ENCODE measurements around the gene HSDL2. TPM values are rescaled to one million over a fixed set of nuclear protein-coding genes. Genes with fewer than 3 reads are reported as not detected.
"Not testable (repeated sequence)": the region's sequence is repeated elsewhere in the genome, so short reads cannot be mapped to it uniquely, and the experiment has no call there.

Gene HSDL2
- total RNA-seq, 6 experiments from 2014 or later, result 31.7 to 38.6 (median 33.5) TPM

DNA sequence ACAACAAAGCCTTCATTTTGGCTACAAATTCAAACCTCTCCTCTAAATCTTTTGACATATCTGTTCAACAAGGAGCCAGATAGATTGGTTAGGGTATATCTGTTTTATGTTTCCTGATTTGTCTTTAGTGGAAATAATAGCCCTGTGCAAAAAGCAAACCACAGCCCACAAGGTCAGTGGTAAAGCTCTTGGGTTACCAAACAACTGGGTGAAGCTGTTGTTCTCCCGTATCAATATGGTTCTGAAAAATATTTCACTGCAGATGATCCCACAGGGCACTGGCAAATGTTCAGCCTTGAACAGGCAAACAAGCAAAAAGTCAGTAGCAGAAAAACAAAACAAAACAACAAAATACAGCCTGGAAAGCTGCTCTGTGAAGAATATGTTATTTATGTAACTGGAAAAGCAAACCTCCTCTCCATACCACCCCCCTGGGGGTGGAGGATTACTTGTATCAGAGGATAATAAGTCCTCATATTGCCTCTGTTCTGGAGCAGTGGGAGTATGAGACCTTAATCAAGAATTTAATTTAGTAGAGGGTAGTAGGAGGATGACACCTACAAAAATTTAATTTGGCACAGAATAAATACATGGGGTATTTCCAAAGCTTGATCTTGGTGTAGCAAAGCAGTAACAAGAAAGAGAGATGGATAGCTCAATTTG, 25.7 kb upstream of the HSDL2 start:
- TF ChIP-seq, protein P1, sequence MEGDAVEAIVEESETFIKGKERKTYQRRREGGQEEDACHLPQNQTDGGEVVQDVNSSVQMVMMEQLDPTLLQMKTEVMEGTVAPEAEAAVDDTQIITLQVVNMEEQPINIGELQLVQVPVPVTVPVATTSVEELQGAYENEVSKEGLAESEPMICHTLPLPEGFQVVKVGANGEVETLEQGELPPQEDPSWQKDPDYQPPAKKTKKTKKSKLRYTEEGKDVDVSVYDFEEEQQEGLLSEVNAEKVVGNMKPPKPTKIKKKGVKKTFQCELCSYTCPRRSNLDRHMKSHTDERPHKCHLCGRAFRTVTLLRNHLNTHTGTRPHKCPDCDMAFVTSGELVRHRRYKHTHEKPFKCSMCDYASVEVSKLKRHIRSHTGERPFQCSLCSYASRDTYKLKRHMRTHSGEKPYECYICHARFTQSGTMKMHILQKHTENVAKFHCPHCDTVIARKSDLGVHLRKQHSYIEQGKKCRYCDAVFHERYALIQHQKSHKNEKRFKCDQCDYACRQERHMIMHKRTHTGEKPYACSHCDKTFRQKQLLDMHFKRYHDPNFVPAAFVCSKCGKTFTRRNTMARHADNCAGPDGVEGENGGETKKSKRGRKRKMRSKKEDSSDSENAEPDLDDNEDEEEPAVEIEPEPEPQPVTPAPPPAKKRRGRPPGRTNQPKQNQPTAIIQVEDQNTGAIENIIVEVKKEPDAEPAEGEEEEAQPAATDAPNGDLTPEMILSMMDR (IDR thresholded peaks at IDR 0.05), result no peak
- no peak overlapping the region for H3K4me3 Mint-ChIP-seq
- no peak overlapping the region for H3K27ac Mint-ChIP-seq
- H3K9me3 Mint-ChIP-seq, result no peaks in the 10 kb centered on the region
- H3K4me1 Mint-ChIP-seq (ENCODE audit: low read depth), result no peaks in the 10 kb centered on the region; the same call in 1 of the 2 replicates
- peaks cover 4% of the 10 kb centered on the region; the same call in 1 of the 2 replicates for H3K27me3 Mint-ChIP-seq (ENCODE audit: insufficient read depth)
- no peaks in the 10 kb centered on the region for H3K36me3 Mint-ChIP-seq (ENCODE audit: low read depth)
- no peak for DNase-seq

- Mint-ChIP-seq H3K4me1 (ENCODE audit: low read depth) (peaks cover 8% of the 10 kb centered on the region), H3K27ac (no peak overlapping the region), H3K36me3 (ENCODE audit: low read depth) (no peaks in the 10 kb centered on the region), H3K27me3 (ENCODE audit: insufficient read depth) (peaks cover 4% of the 10 kb centered on the region; the same call in 1 of the 2 replicates), H3K4me3 (no peak overlapping the region), H3K9me3 (no peaks in the 10 kb centered on the region)
- DNase-seq, result no peak
- TF ChIP-seq, protein P1 (IDR thresholded peaks at IDR 0.05), result no peak
These were observed 24.4 kb upstream of the HSDL2 start for GRCh38 chr9:112355427-112355897.

DNA sequence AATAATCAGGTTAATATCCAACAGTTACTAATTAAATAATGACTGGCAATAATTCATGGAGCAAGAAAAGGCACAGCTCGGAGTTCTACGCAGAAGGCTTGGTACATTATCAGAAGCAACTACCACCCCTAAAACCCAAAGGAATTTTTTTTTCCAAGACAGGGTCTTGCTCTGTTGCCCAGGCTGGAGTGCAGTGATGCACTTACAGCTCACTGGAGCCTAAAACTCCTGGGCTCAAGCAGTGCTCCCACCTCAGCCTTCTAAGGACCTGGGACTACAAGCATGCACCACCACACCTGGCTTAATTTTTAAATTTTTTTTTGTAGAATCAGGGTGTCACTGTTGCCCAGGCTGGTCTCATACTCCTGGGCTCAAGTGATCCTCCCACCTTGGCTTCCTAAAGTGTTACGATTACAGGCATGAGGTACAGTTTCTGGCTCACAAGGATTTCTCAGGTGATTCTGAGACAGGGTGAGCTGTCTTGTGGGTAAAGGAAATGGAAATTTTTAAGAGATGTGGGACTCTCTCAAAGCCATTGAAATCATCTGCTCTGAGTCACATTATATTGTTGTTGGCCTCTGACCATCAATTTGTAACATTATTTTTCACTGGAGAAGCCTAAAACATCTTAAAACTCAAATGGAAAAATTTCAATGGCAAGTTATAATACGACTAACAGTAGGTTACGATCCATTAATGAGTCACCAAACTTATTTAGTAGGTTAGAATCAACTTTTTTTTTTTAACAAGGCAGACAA, 19.7 kb upstream of the HSDL2 start:
- TF ChIP-seq, protein P1 (IDR thresholded peaks at IDR 0.05), result no peak
- peak; percentile 41 for DNase-seq
- H3K36me3 Mint-ChIP-seq (ENCODE audit: low read depth), result no peaks in the 10 kb centered on the region
- H3K27me3 Mint-ChIP-seq (ENCODE audit: insufficient read depth), result no peaks in the 10 kb centered on the region; the same call in 1 of the 2 replicates
- peaks cover 13% of the 10 kb centered on the region for H3K4me1 Mint-ChIP-seq (ENCODE audit: low read depth)
- H3K9me3 Mint-ChIP-seq, result peaks cover under 1% of the 10 kb centered on the region; the same call in 1 of the 2 replicates
- H3K4me3 Mint-ChIP-seq, result no peak overlapping the region
- H3K27ac Mint-ChIP-seq, result no peak overlapping the region

DNA sequence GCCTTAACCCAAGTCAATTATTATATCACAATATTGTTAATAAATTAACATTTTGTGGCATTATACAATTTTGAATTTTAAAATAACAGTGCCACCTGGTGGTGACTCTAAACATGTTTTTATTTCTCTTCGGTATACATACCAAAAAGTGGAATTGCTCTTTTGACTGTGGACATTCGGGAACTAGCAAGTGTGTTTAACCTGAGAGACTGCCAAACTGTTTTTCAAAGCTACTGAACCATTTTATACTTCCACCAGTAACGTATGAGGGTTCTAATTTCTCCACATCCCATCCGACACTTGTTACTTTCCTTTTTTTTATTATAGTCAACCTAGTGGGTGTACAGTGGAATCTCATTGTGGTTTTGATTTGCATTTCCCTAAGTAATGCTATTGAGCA, 18.3 kb upstream of the HSDL2 start:
- TF ChIP-seq, protein P1 (IDR thresholded peaks at IDR 0.05), result peak; percentile 90
- peaks cover 13% of the 10 kb centered on the region for H3K4me1 Mint-ChIP-seq (ENCODE audit: low read depth)
- H3K27me3 Mint-ChIP-seq (ENCODE audit: insufficient read depth), result no peaks in the 10 kb centered on the region; the same call in 1 of the 2 replicates
- peak; percentile 48 for DNase-seq
- peaks cover 5% of the 10 kb centered on the region; the same call in 1 of the 2 replicates for H3K9me3 Mint-ChIP-seq
- H3K36me3 Mint-ChIP-seq (ENCODE audit: low read depth), result no peaks in the 10 kb centered on the region
- no peak overlapping the region for H3K27ac Mint-ChIP-seq
- peak overlapping the region; percentile 66 for H3K4me3 Mint-ChIP-seq

DNA sequence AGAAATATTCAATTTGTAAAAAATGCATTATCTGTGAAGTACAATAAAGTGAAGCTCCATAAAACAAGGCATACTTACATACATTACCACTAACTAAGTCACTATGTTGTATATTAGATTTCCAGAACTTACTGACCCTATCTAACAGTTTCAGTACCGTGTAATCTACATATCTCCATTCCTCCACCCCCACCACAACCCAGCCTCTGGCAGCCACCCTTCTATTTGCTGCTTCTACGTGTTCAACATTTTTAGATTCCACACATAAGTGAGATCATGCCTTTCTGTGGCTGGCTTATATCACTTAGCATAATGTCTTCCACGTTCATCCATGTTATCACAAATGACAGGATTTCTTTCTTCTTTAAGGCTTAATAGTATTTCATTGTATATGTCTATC, 15.1 kb upstream of the HSDL2 start:
- Mint-ChIP-seq H3K4me3 (no peak overlapping the region), H3K27me3 (ENCODE audit: insufficient read depth) (no peaks in the 10 kb centered on the region; the same call in 1 of the 2 replicates), H3K36me3 (ENCODE audit: low read depth) (no peaks in the 10 kb centered on the region; the same call in none of the 2 replicates), H3K27ac (no peak overlapping the region), H3K4me1 (ENCODE audit: low read depth) (peaks cover 12% of the 10 kb centered on the region), H3K9me3 (peaks cover 5% of the 10 kb centered on the region; the same call in 1 of the 2 replicates)
- no peak for DNase-seq
- TF ChIP-seq, protein P1 (IDR thresholded peaks at IDR 0.05), result no peak

DNA sequence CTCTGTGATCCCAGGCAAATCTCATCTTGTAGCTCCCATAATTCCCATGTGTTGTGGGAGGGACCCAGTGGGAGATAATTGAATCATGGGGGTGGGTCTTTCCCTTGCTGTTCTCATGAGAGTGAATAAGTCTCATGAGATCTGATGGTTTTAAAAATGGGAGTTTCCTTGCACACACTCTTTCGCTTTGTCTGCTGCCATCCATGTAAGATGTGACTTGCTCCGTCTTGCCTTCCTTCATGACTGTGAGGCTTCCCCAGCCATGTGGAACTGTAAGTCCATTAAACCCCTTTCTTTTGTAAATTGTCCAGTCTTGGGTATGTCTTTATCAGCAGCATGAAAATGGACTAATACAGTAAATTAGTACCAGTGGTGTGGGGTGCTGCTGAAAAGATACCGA, 14.7 kb upstream of the HSDL2 start:
- H3K27me3 Mint-ChIP-seq (ENCODE audit: insufficient read depth); H3K36me3 Mint-ChIP-seq (ENCODE audit: low read depth); H3K9me3 Mint-ChIP-seq; H3K27ac Mint-ChIP-seq; DNase-seq; H3K4me1 Mint-ChIP-seq (ENCODE audit: low read depth); H3K4me3 Mint-ChIP-seq: not testable (repeated sequence)

Data from HFFc6 (cell line).